ENCODE results near the gene BRF1.
"Not testable (repeated sequence)": the region's sequence is repeated elsewhere in the genome, so short reads cannot be mapped to it uniquely, and the experiment has no call there.

Gene BRF1

GRCh38 chr14:105314287-105315200 lies 13.7 kb upstream of the BRF1 start, which contains the start of gene PACS2:
Gene PACS2, plus strand, starts transcription at chr14:105314748. Its CDS starts 171 bp downstream, at chr14:105314919.
- DNase-seq: peak; percentile 70

GRCh38 chr14:105313381-105314286 lies 12.8 kb upstream of the BRF1 start:
- peak; percentile 32 for DNase-seq

- no peak for DNase-seq
Measured at GRCh38 chr14:105312973-105313372, 12.2 kb upstream of the BRF1 start.

- no peak for DNase-seq
Measured at GRCh38 chr14:105311838-105312237, 11.0 kb upstream of the BRF1 start.

GRCh38 chr14:105309371-105309770 lies 8.6 kb upstream of the BRF1 start:
- DNase-seq: no peak

- no peak for DNase-seq
Measured at GRCh38 chr14:105307052-105307727, 6.4 kb upstream of the BRF1 start.

- DNase-seq: no peak
Measured at GRCh38 chr14:105305791-105306190, 5.0 kb upstream of the BRF1 start.

- no peak for DNase-seq
Measured at GRCh38 chr14:105305345-105305744, 4.5 kb upstream of the BRF1 start.

GRCh38 chr14:105304565-105304964 lies 3.8 kb upstream of the BRF1 start:
- no peak for DNase-seq

- no peak for DNase-seq
Measured at GRCh38 chr14:105303949-105304348, 3.1 kb upstream of the BRF1 start.

- DNase-seq: not testable (repeated sequence)
Measured at GRCh38 chr14:105301915-105302249, 1.1 kb upstream of the BRF1 start.

GRCh38 chr14:105301103-105301914 lies 508 bp upstream of the BRF1 start:
- peak; percentile 99 for DNase-seq

- DNase-seq: no peak
Measured at GRCh38 chr14:105299654-105300541, 903 bp downstream of the BRF1 start.

- not testable (repeated sequence) for DNase-seq
Measured at GRCh38 chr14:105297311-105297710, 3.5 kb downstream of the BRF1 start.

GRCh38 chr14:105294142-105294597 lies 6.6 kb downstream of the BRF1 start:
- DNase-seq: peak; percentile 68

GRCh38 chr14:105292826-105293711 lies 7.7 kb downstream of the BRF1 start:
- no peak for DNase-seq

- DNase-seq: no peak
Measured at GRCh38 chr14:105290621-105291346, 10.0 kb downstream of the BRF1 start.

GRCh38 chr14:105288936-105289335 lies 11.9 kb downstream of the BRF1 start:
- not testable (repeated sequence) for DNase-seq

Data from activated CD4-positive, alpha-beta T cell treated with anti-CD3 and anti-CD28 coated beads, Interleukin-2, amount 50 U/mL, for 1 hour (primary cell).